ENCODE measurements around the gene NAV2.

The NAV2 gene

GRCh38 chr11:19747634-19748033 lies 35.0 kb downstream of the NAV2 start:
- DNase-seq: no peak

GRCh38 chr11:19751055-19751454 lies 38.4 kb downstream of the NAV2 start:
- no peak for DNase-seq

- DNase-seq: no peak
These were observed 40.9 kb downstream of the NAV2 start for GRCh38 chr11:19753451-19754106.

GRCh38 chr11:19756675-19757475 lies 44.2 kb downstream of the NAV2 start:
- DNase-seq: no peak

- no peak for DNase-seq
These were observed 46.8 kb downstream of the NAV2 start for GRCh38 chr11:19759389-19759788.

- DNase-seq: no peak
These were observed 49.6 kb downstream of the NAV2 start for GRCh38 chr11:19762266-19762665.

GRCh38 chr11:19763330-19763729 lies 50.7 kb downstream of the NAV2 start:
- DNase-seq: no peak

GRCh38 chr11:19766206-19766605 lies 53.6 kb downstream of the NAV2 start:
- DNase-seq: no peak

- no peak for DNase-seq
These were observed 54.2 kb downstream of the NAV2 start for GRCh38 chr11:19766810-19767209.

- DNase-seq: no peak
These were observed 55.1 kb downstream of the NAV2 start for GRCh38 chr11:19767627-19768151.

GRCh38 chr11:19768197-19768596 lies 55.6 kb downstream of the NAV2 start:
- no peak for DNase-seq

GRCh38 chr11:19768815-19769214 lies 56.2 kb downstream of the NAV2 start:
- no peak for DNase-seq

GRCh38 chr11:19769820-19770219 lies 57.2 kb downstream of the NAV2 start:
- DNase-seq: no peak

GRCh38 chr11:19770277-19770676 lies 57.6 kb downstream of the NAV2 start:
- no peak for DNase-seq

- DNase-seq: no peak
These were observed 58.8 kb downstream of the NAV2 start for GRCh38 chr11:19771463-19771862.

- DNase-seq: no peak
These were observed 59.8 kb downstream of the NAV2 start for GRCh38 chr11:19772480-19772879.

GRCh38 chr11:19774329-19774728 lies 61.7 kb downstream of the NAV2 start:
- no peak for DNase-seq

GRCh38 chr11:19774817-19775580 lies 62.4 kb downstream of the NAV2 start:
- no peak for DNase-seq

- no peak for DNase-seq
These were observed 63.0 kb downstream of the NAV2 start for GRCh38 chr11:19775622-19776021.

GRCh38 chr11:19777039-19777376 lies 64.4 kb downstream of the NAV2 start:
- no peak for DNase-seq

- DNase-seq: peak; percentile 8 to 10
These were observed 64.9 kb downstream of the NAV2 start for GRCh38 chr11:19777377-19778102.

GRCh38 chr11:19779740-19780139 lies 67.1 kb downstream of the NAV2 start:
- no peak for DNase-seq

- DNase-seq: no peak
These were observed 68.7 kb downstream of the NAV2 start for GRCh38 chr11:19781351-19781750.
